Neural progenitor cell (in vitro differentiated cells): ENCODE results near the gene SRGAP3. TPM values are rescaled to one million over a fixed set of nuclear protein-coding genes. Genes with fewer than 3 reads are reported as not detected.

Source experiments
- DNase-seq: peaks from one replicate; pipeline ENCODE4 v3.0.0-alpha.2; 2016; ENCODE audit warnings: low spot score
- H2AFZ ChIP-seq: fragments of 200-600 bp; sonication (generic); replicated peaks from 2 replicates; pipeline ENCODE4 v1.6.1; 2016; ENCODE audit warnings: antibody characterized with exemption
- H3F3A ChIP-seq: fragments of 200-600 bp; sonication (generic); 2 replicates; pipeline ENCODE4 v1.6.1; 2016; ENCODE audit warnings: antibody characterized with exemption, low read depth
- H3K27ac ChIP-seq: fragments of 200-600 bp; sonication (generic); 2 replicates; pipeline ENCODE4 v1.5.1; 2016; ENCODE audit warnings: mild to moderate bottlenecking
- H3K27me3 ChIP-seq: fragments of 200-600 bp; sonication (generic); 2 replicates; pipeline ENCODE4 v1.6.1; 2016; ENCODE audit warnings: mild to moderate bottlenecking, moderate library complexity
- H3K36me3 ChIP-seq: fragments of 200-600 bp; sonication (generic); 2 replicates; pipeline ENCODE4 v1.5.1; 2016
- H3K4me1 ChIP-seq: fragments of 200-600 bp; sonication (generic); 2 replicates; pipeline ENCODE4 v1.6.1; 2016; ENCODE audit warnings: mixed run types
- H3K4me2 ChIP-seq: fragments of 200-600 bp; sonication (generic); 2 replicates; pipeline ENCODE4 v1.6.1; 2016
- H3K4me3 ChIP-seq: fragments of 200-600 bp; sonication (generic); 2 replicates; pipeline ENCODE4 v1.5.1; 2016
- H3K79me2 ChIP-seq: fragments of 200-600 bp; sonication (generic); 2 replicates; pipeline ENCODE4 v1.6.1; 2016; ENCODE audit warnings: low read depth
- H3K9ac ChIP-seq: fragments of 200-600 bp; sonication (generic); 2 replicates; pipeline ENCODE4 v1.6.1; 2016
- H3K9me3 ChIP-seq: fragments of 200-600 bp; sonication (generic); 2 replicates; pipeline ENCODE4 v1.5.1; 2016; ENCODE audit warnings: low read depth
- H4K20me1 ChIP-seq: fragments of 200-600 bp; sonication (generic); 2 replicates; pipeline ENCODE4 v1.6.1; 2016; ENCODE audit warnings: low read depth
- H3K27ac Mint-ChIP-seq: 3 replicates; pipeline ENCODE4 v1.8.0; 2021; ENCODE audit warnings: mixed read lengths
- H3K27me3 Mint-ChIP-seq: 2 replicates; pipeline ENCODE4 v1.8.0; 2022; ENCODE audit warnings: low read depth, mild to moderate bottlenecking, inconsistent platforms, moderate library complexity, mixed read lengths; ENCODE audit not compliant: insufficient read depth
- H3K36me3 Mint-ChIP-seq: 3 replicates; pipeline ENCODE4 v1.8.0; 2021; ENCODE audit warnings: mixed read lengths
- H3K4me1 Mint-ChIP-seq: 3 replicates; pipeline ENCODE4 v1.8.0; 2021; ENCODE audit warnings: mixed read lengths
- H3K4me3 Mint-ChIP-seq: 3 replicates; pipeline ENCODE4 v1.8.0; 2021; ENCODE audit warnings: mild to moderate bottlenecking, moderate library complexity, mixed read lengths
- H3K9me3 Mint-ChIP-seq: 3 replicates; pipeline ENCODE4 v1.8.0; 2020; ENCODE audit warnings: mixed read lengths
- EZH2 ChIP-seq: fragments of 200-600 bp; sonication (generic); IDR thresholded peaks from 2 replicates; pipeline ENCODE4 v1.6.1; 2017; ENCODE audit warnings: antibody characterized with exemption, mild to moderate bottlenecking, moderate library complexity
- EZH2phosphoT487 ChIP-seq: fragments of 200-600 bp; sonication (generic); IDR thresholded peaks from 2 replicates; pipeline ENCODE4 v1.6.1; 2017; ENCODE audit warnings: antibody characterized with exemption
- total RNA-seq: library from RNA; depleted of rRNA; stranded (reverse); fragments of >200 nt; gene quantifications from 2 replicates; pipeline ENCODE4 v1.2.3, GENCODE V29; 2015; ENCODE audit warnings: low replicate concordance
- TF ChIP-seq, protein P1 (sequence below): fragments of 200-600 bp; sonication (generic); IDR thresholded peaks from 2 replicates; pipeline ENCODE4 v1.5.1; 2017; ENCODE audit warnings: antibody characterized with exemption, mild to moderate bottlenecking

Gene SRGAP3
- total RNA-seq, 1 donor from 2014 or later, result 59.3 TPM

GRCh38 chr3:8942115-8942514, 307.3 kb downstream of the SRGAP3 start:
- no peak for DNase-seq
- no peak overlapping the region for H3K9ac ChIP-seq
- Mint-ChIP-seq H3K4me1 (no peaks in the 10 kb centered on the region), H3K9me3 (peaks cover 6% of the 10 kb centered on the region), H3K36me3 (peaks cover 40% of the 10 kb centered on the region), H3K27ac (no peak overlapping the region), H3K4me3 (no peak overlapping the region), H3K27me3 (peaks cover 2% of the 10 kb centered on the region)
- no peaks in the 10 kb centered on the region for H3F3A ChIP-seq
- no peak overlapping the region for H3K4me2 ChIP-seq
- H3K36me3 ChIP-seq, result peaks cover 24% of the 10 kb centered on the region
- no peak overlapping the region for H2AFZ ChIP-seq
- H4K20me1 ChIP-seq, result no peaks in the 10 kb centered on the region
- no peak for TF ChIP-seq EZH2
- TF ChIP-seq, protein P1, sequence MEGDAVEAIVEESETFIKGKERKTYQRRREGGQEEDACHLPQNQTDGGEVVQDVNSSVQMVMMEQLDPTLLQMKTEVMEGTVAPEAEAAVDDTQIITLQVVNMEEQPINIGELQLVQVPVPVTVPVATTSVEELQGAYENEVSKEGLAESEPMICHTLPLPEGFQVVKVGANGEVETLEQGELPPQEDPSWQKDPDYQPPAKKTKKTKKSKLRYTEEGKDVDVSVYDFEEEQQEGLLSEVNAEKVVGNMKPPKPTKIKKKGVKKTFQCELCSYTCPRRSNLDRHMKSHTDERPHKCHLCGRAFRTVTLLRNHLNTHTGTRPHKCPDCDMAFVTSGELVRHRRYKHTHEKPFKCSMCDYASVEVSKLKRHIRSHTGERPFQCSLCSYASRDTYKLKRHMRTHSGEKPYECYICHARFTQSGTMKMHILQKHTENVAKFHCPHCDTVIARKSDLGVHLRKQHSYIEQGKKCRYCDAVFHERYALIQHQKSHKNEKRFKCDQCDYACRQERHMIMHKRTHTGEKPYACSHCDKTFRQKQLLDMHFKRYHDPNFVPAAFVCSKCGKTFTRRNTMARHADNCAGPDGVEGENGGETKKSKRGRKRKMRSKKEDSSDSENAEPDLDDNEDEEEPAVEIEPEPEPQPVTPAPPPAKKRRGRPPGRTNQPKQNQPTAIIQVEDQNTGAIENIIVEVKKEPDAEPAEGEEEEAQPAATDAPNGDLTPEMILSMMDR, result no peak
- no peak for TF ChIP-seq EZH2phosphoT487
- H3K27ac ChIP-seq, result no peak overlapping the region
- H3K79me2 ChIP-seq, result no peaks in the 10 kb centered on the region
- H3K4me1 ChIP-seq, result no peaks in the 10 kb centered on the region
- H3K27me3 ChIP-seq, result no peaks in the 10 kb centered on the region
- H3K4me3 ChIP-seq, result no peak overlapping the region
- peaks cover 11% of the 10 kb centered on the region for H3K9me3 ChIP-seq

GRCh38 chr3:8938021-8938420, 311.4 kb downstream of the SRGAP3 start:
- no peak overlapping the region for H2AFZ ChIP-seq
- H3K4me3 ChIP-seq, result no peak overlapping the region
- no peaks in the 10 kb centered on the region for H3K4me1 ChIP-seq
- H3K36me3 ChIP-seq, result peaks cover 11% of the 10 kb centered on the region
- no peaks in the 10 kb centered on the region for H3K27me3 ChIP-seq
- TF ChIP-seq EZH2 (no peak), EZH2phosphoT487 (no peak)
- TF ChIP-seq, protein P1, result peak; percentile 44
- no peak overlapping the region for H3K4me2 ChIP-seq
- no peaks in the 10 kb centered on the region for H3K79me2 ChIP-seq
- Mint-ChIP-seq H3K27me3 (peaks cover 2% of the 10 kb centered on the region), H3K4me3 (no peak overlapping the region), H3K9me3 (peaks cover under 1% of the 10 kb centered on the region), H3K27ac (no peak overlapping the region), H3K36me3 (peaks cover 23% of the 10 kb centered on the region), H3K4me1 (no peaks in the 10 kb centered on the region)
- no peaks in the 10 kb centered on the region for H4K20me1 ChIP-seq
- no peak overlapping the region for H3K9ac ChIP-seq
- H3K9me3 ChIP-seq, result peaks cover 2% of the 10 kb centered on the region
- H3F3A ChIP-seq, result no peaks in the 10 kb centered on the region
- H3K27ac ChIP-seq, result no peak overlapping the region
- peak; percentile 12 for DNase-seq

DNA sequence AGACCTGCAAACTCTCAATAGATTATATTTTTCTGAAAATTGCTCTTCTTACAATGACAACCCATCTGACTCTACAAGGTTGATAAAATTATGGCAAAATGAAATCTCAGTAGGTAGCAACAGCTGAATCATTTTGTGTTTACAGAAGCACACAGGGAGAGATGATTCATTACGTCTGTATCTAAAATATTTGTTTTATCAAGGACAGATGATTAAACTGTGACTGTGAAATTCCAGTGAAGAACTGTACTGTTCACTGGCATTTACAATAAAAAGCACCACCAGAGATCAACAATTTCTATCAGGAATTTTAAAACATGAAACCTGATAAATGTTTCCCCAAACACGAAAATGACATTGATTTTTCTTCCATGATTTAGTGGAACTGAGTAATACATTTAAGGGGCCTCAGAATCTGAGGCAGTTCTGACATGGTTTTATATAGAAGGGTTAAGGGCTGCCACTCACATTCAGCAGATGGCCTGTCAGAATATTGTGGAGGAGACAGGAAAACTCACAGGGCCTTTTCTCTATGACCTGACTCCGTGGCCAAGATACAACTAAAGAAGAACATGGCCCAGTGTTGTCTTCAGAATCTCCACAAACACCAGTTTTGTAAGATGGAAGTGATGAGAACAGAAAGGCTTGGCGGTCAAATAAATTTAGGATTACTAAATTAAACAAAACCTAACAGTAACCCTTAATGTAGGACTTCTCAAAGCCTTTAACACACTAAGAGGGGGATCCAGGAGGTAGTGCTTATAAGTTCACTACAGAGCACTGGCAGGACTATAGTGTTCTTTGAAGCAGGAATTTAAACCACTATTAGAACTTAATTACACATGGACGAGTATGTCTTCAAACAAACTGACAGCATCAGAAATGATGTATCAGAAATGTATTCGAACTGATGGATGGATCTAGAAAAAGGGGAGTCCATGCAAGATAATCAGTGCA, 312.1 kb downstream of the SRGAP3 start:
- H3K27ac Mint-ChIP-seq, result no peak overlapping the region
- Histone ChIP-seq H3K36me3 (peaks cover 7% of the 10 kb centered on the region), H2AFZ (no peak overlapping the region), H3K27me3 (no peaks in the 10 kb centered on the region), H3K4me3 (no peak overlapping the region), H3K4me1 (no peaks in the 10 kb centered on the region), H3F3A (no peaks in the 10 kb centered on the region), H3K79me2 (no peaks in the 10 kb centered on the region), H3K9ac (no peak overlapping the region), H3K4me2 (no peak overlapping the region), H4K20me1 (no peaks in the 10 kb centered on the region), H3K9me3 (no peaks in the 10 kb centered on the region), H3K27ac (no peak overlapping the region)
- DNase-seq, result no peak
- no peak for TF ChIP-seq EZH2phosphoT487
- TF ChIP-seq, protein P1, result no peak
- no peak for TF ChIP-seq EZH2
- H3K4me3 Mint-ChIP-seq, result no peak overlapping the region
- peaks cover 2% of the 10 kb centered on the region for H3K27me3 Mint-ChIP-seq
- H3K4me1 Mint-ChIP-seq, result no peaks in the 10 kb centered on the region
- H3K9me3 Mint-ChIP-seq, result no peaks in the 10 kb centered on the region
- peaks cover 16% of the 10 kb centered on the region for H3K36me3 Mint-ChIP-seq
